Measurements from ENCODE around the gene IFT81.
"Not testable (repeated sequence)": the region's sequence is repeated elsewhere in the genome, so short reads cannot be mapped to it uniquely, and the experiment has no call there.

IFT81 gene

DNA sequence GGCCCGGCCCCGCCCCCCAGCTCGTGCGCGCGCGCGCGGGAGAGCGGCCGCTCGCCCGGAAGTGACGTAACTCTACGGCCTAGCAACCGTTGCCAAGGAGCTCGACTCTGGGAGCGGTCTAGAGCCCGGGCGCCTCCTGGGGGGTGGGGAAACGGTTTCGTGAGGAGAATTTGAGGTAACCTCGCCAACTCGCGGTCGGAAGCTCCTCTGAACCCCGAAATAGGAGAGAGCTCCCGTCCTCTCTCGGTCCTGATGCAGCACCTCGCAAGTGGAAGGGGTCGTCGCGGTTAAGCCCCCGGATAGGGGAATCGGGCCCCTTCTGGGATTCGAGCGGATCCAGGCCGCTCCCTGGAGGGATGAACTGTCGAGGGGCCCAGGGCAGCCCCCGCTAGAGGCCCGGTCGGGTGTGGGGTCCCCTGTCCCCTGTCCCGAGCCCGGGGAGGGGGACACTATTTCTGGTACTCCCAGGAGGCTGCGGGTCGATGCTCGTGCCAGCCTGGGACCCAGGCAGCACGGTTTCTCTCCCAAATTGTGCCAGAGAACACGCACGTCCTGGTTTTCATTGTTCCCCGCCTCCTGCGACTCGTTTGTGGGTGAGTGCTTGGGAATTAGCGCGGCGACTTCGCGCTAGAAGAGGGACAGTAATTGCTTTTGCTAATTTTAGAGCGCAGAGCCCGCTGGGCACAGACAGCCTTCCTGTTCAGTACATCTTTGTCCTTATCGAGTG, at the start of gene IFT81:
Gene IFT81 (plus strand): TSS at position 89 of the 727 bp plus-strand sequence. CDS start 3,024 bp downstream, outside the sequence.
- Mint-ChIP-seq H3K4me3 (peak within 1 kb of the TSS; percentile 77), H3K4me1 (no peaks in the 10 kb centered on the region), H3K9me3 (no peaks in the 10 kb centered on the region), H3K27ac (peak within 1 kb of the TSS; percentile 80), H3K36me3 (no peaks in the 10 kb centered on the region)
- DNase-seq (ENCODE audit: low spot score in 2 of 2) (peak; percentile 94 to 96), ATAC-seq (peak; percentile 97)

DNA sequence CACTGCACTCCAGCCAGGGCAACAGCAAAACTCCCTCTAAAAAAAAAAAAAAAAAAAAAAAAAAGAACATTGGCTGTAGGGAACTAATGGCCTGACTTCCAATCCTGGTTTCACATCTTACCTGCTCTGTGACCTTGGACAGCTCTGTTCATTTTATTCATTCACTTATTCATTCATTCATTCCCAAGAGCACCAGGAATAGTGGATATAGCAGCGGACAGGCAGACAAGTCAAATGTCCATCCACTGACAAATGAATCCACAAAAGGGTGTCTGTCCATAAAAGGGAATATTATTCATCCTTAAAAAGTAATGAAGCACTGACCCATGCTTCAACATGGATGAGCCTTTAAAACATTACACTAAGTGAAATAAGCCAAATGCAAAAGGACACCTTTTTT, 48.3 kb upstream of the IFT81 start:
- Mint-ChIP-seq H3K4me3 (no peak overlapping the region), H3K27ac (no peak overlapping the region), H3K36me3 (peaks cover 8% of the 10 kb centered on the region), H3K4me1 (peaks cover 44% of the 10 kb centered on the region), H3K9me3 (peaks cover 3% of the 10 kb centered on the region)
- ATAC-seq, result no peak
- DNase-seq (ENCODE audit: low spot score in 2 of 2), result no peak

GRCh38 chr12:110077800-110078199, 46.4 kb upstream of the IFT81 start:
- ATAC-seq (no peak), DNase-seq (ENCODE audit: low spot score in 2 of 2) (no peak)
- Mint-ChIP-seq H3K36me3 (peaks cover 8% of the 10 kb centered on the region), H3K4me1 (peaks cover 42% of the 10 kb centered on the region), H3K4me3 (no peak overlapping the region), H3K27ac (peak overlapping the region; percentile 4), H3K9me3 (peaks cover 3% of the 10 kb centered on the region)

- peak overlapping the region; percentile 98 for H3K27ac Mint-ChIP-seq
- H3K4me3 Mint-ChIP-seq, result peak overlapping the region; percentile 69
- ATAC-seq (peak; percentile 95), DNase-seq (ENCODE audit: low spot score in 2 of 2) (peak; percentile 39 to 84)
- H3K4me1 Mint-ChIP-seq, result peaks cover 27% of the 10 kb centered on the region
- peaks cover 8% of the 10 kb centered on the region for H3K36me3 Mint-ChIP-seq
- peaks cover 3% of the 10 kb centered on the region for H3K9me3 Mint-ChIP-seq
Measured at GRCh38 chr12:110079477-110080400, 44.4 kb upstream of the IFT81 start.

- peak overlapping the region; percentile 98 for H3K27ac Mint-ChIP-seq
Measured at GRCh38 chr12:110080410-110080809, 43.7 kb upstream of the IFT81 start.

DNA sequence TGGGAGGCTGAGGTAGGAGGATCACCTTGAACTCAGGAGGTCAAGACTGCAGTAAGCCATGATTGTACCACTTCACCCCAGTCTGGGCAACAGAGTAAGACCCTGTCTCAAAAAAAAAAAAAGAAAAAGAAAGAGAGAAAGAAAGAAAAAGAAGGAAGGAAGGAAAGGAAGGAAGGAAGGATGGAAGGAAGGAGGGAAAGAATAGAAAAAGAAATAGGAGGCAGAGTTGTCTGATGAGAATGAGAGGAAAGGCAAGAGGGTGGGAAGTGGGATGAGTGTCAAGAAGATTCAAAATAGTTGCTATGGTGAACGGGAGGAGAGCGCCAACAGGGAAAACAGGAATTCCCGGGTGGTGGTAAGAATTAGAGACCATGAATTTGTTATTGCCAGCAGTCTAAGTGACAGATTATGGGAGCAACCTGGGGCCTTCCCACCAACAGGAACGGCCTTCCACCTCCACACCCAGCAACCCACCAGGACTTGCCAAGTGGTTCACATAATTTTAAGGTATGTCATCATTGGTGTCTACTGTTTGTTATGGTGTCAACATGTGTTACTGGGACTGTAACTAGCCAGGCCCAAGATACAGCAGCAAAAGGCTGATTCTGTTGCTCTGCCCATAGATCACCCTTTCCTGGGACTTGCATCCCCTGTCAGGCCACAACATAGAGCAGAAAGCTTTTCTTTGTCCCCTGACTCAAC, 39.7 kb upstream of the IFT81 start:
- peaks cover 13% of the 10 kb centered on the region for H3K4me1 Mint-ChIP-seq
- H3K4me3 Mint-ChIP-seq, result no peak overlapping the region
- no peak for DNase-seq (ENCODE audit: low spot score in 2 of 2)
- H3K27ac Mint-ChIP-seq, result no peak overlapping the region
- H3K36me3 Mint-ChIP-seq, result peaks cover 6% of the 10 kb centered on the region
- ATAC-seq, result no peak
- peaks cover 3% of the 10 kb centered on the region for H3K9me3 Mint-ChIP-seq

More at GRCh38 chr12:110080410-110080809, 43.7 kb upstream of the IFT81 start:
- ATAC-seq, result no peak
- H3K4me3 Mint-ChIP-seq, result peak overlapping the region; percentile 69
- H3K9me3 Mint-ChIP-seq, result peaks cover 3% of the 10 kb centered on the region
- no peak for DNase-seq (ENCODE audit: low spot score in 2 of 2)
- peaks cover 8% of the 10 kb centered on the region for H3K36me3 Mint-ChIP-seq
- peaks cover 27% of the 10 kb centered on the region for H3K4me1 Mint-ChIP-seq

- DNase-seq (ENCODE audit: low spot score in 2 of 2); H3K36me3 Mint-ChIP-seq; H3K4me3 Mint-ChIP-seq; H3K9me3 Mint-ChIP-seq; H3K27ac Mint-ChIP-seq; ATAC-seq; H3K4me1 Mint-ChIP-seq: not testable (repeated sequence)
Measured at GRCh38 chr12:110088216-110088615, 35.9 kb upstream of the IFT81 start.

DNA sequence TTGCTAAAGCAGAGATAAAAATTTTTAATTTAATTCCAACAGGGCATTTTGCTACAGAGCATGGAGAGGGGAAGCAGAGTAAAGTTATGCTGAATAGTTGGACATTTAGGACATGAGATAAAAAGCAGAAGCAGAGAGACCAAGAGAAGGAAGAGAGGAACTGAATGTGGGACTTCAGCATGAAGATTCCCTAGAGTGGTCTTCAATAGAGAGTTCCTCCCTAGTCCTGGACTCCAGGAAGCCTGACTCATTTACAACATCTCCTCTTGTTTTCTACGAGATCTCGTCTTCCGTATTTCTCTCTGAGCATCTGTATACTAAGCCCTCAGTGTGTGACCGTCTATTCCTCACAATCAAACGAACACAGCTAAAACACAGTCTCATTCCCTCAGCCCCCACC, 35.2 kb upstream of the IFT81 start:
- Mint-ChIP-seq H3K9me3 (no peaks in the 10 kb centered on the region), H3K27ac (no peak overlapping the region), H3K4me3 (no peak overlapping the region), H3K36me3 (no peaks in the 10 kb centered on the region), H3K4me1 (no peaks in the 10 kb centered on the region)
- no peak for DNase-seq (ENCODE audit: low spot score in 2 of 2)
- no peak for ATAC-seq

DNA sequence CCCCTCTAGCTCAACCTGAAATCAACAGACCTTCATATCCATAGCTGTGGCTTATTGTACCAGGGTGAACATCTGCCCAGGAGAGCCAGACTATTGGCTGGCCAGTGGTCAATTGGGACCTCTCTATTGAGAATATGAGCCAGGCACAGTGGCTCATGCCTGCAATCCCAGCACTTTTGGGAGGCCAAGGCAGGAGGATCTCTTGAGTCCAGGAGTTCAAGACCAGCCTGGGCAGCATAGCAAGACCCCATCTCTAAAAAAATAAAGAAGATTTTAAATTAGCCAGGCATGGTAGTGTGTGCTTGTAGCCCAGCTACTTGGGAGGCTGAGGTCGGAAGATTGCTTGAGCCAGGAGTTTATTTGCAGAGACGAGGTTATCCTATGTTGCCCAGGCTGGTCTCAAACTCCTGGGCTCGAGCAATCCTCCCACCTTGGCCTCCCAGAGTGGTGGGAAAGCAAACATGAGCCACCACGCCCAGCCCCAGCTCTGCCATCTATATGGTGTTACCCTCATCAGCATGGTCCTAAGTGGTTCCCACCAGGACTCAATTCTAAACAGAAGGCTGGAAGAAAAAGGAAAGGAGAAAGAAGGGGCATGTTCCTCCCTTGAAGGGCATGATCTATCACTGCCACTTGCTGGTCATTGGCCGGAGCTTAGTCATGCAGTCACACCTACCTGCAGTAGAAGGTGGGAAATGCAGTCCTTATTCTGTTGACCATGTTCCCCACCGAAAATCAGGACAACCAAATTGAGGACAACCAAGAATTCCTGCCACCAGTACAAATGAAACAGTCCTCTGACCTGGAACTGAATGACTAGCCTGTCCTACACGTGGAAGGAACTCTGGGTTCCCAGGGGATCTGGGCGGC, 33.7 kb upstream of the IFT81 start:
- no peaks in the 10 kb centered on the region for H3K9me3 Mint-ChIP-seq
- H3K4me3 Mint-ChIP-seq, result no peak overlapping the region
- ATAC-seq (no peak), DNase-seq (ENCODE audit: low spot score in 2 of 2) (no peak)
- no peak overlapping the region for H3K27ac Mint-ChIP-seq
- no peaks in the 10 kb centered on the region for H3K36me3 Mint-ChIP-seq
- H3K4me1 Mint-ChIP-seq, result no peaks in the 10 kb centered on the region

GRCh38 chr12:110091136-110091711, 32.9 kb upstream of the IFT81 start:
- Mint-ChIP-seq H3K36me3 (no peaks in the 10 kb centered on the region), H3K9me3 (no peaks in the 10 kb centered on the region), H3K4me1 (no peaks in the 10 kb centered on the region), H3K27ac (no peak overlapping the region), H3K4me3 (no peak overlapping the region)
- no peak for ATAC-seq
- no peak for DNase-seq (ENCODE audit: low spot score in 2 of 2)

DNA sequence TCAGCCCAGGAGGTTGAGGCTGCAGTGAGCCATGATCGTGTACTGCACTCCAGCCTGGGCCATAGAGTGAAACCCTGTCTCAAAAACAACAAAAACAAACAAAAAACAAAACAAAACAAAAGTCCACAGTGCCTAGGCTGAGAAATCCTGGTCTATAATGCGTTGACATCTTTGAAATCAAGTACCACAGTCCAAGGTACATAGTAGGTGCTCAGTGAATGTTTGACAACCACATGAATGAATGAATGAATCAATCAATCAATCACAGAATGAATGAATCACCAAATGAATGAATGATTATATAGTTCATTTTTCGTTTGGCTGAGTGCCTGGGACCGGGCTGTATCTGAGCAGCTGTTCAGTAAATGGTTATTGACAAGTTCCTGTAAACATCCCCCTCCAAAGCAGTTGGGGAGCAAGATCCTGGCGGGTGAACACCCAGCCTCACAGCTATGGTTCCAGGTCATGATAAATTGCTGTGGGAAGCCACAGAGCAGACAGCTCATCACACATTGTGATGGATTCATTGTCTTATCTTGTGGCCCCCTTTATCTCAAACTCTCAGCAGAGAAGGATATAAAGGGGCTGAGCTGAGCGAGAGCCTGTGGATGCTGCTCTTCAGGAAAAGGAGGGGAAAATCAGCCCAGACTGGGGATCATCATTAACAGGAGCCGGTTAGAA, 30.4 kb upstream of the IFT81 start:
- no peak overlapping the region for H3K27ac Mint-ChIP-seq
- no peak for ATAC-seq
- H3K36me3 Mint-ChIP-seq, result no peaks in the 10 kb centered on the region
- no peak overlapping the region for H3K4me3 Mint-ChIP-seq
- no peaks in the 10 kb centered on the region for H3K4me1 Mint-ChIP-seq
- H3K9me3 Mint-ChIP-seq, result no peaks in the 10 kb centered on the region
- DNase-seq (ENCODE audit: low spot score in 2 of 2), result no peak

GRCh38 chr12:110100315-110100970, 23.7 kb upstream of the IFT81 start:
- Mint-ChIP-seq H3K4me3 (no peak overlapping the region), H3K9me3 (no peaks in the 10 kb centered on the region), H3K27ac (no peak overlapping the region), H3K36me3 (no peaks in the 10 kb centered on the region), H3K4me1 (peaks cover 9% of the 10 kb centered on the region)
- DNase-seq (ENCODE audit: low spot score in 2 of 2), result peak; percentile 42 to 71
- ATAC-seq, result peak; percentile 72

DNA sequence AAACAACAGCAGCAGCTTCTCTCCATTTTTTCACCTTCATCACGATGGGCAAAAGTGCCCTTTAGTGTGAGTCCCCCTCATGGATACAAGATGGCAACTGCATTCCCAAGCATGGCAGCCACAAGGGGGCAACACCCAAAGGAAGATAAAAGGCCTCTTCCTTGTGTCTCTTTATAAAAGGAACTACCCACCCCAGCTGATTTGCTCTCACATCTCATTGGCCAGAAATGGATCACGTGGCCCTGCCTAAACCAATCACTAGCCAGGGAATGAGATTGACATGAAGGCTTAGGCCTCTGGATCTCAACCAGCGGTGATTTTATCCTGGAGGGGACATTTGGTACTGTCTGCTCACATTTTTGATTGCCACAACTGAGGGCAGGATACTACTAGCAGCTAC, 21.9 kb upstream of the IFT81 start:
- no peaks in the 10 kb centered on the region for H3K36me3 Mint-ChIP-seq
- H3K4me3 Mint-ChIP-seq, result no peak overlapping the region
- ATAC-seq, result peak; percentile 78
- DNase-seq (ENCODE audit: low spot score in 2 of 2), result peak in 1 of 2 donors; percentile 59
- no peak overlapping the region for H3K27ac Mint-ChIP-seq
- peaks cover 9% of the 10 kb centered on the region for H3K4me1 Mint-ChIP-seq
- no peaks in the 10 kb centered on the region for H3K9me3 Mint-ChIP-seq
